Lung (tissue), 12 donors: ENCODE data around the gene DHX9. TPM values are rescaled to one million over a fixed set of nuclear protein-coding genes. Genes with fewer than 3 reads are reported as not detected.

ENCODE experiments used
- ATAC-seq: fragments of 200-7000 bp; cut with Tn5 transposase; one replicate; pipeline ENCODE4 v1.9.1; 2020; ENCODE audit warnings: moderate number of reproducible peaks; ENCODE audit not compliant: insufficient read depth, low FRiP score
- DNase-seq, 3 donors: peaks; one replicate each; pipeline ENCODE4 v3.0.0-alpha.2; 2013 to 2017
- H3K27ac ChIP-seq, 2 donors: one replicate each; pipeline ENCODE4 v1.5.1; 2013; ENCODE audit warnings: mild to moderate bottlenecking in 2 of 2, moderate library complexity in 2 of 2, control low read depth in 1 of 2, inconsistent platforms in 1 of 2, low read depth in 1 of 2, low read length in 1 of 2
- H3K27me3 ChIP-seq, 3 donors: one replicate each; pipeline ENCODE4 v1.5.1; 2013; ENCODE audit warnings: low read length in 2 of 3; ENCODE audit not compliant: control insufficient read depth in 3 of 3, insufficient read depth in 3 of 3
- H3K36me3 ChIP-seq, 4 donors: one replicate each; pipeline ENCODE4 v1.5.1; 2013; ENCODE audit warnings: low read length in 4 of 4, mild to moderate bottlenecking in 1 of 4, moderate library complexity in 1 of 4; ENCODE audit not compliant: control insufficient read depth in 4 of 4, insufficient read depth in 4 of 4
- H3K4me1 ChIP-seq, 5 donors: one replicate each; pipeline ENCODE4 v1.5.1; 2013; ENCODE audit warnings: low read length in 5 of 5, mild to moderate bottlenecking in 2 of 5, moderate library complexity in 1 of 5; ENCODE audit not compliant: control insufficient read depth in 5 of 5, insufficient read depth in 5 of 5
- H3K4me3 ChIP-seq: one replicate; pipeline ENCODE4 v1.5.1; 2013; ENCODE audit warnings: mild to moderate bottlenecking, control low read depth, moderate library complexity
- H3K9ac ChIP-seq, 2 donors: one replicate each; pipeline ENCODE4 v1.5.1; 2013; ENCODE audit warnings: low read length in 2 of 2, control low read depth in 1 of 2; ENCODE audit not compliant: insufficient read depth in 1 of 2
- H3K9me3 ChIP-seq, 4 donors: one replicate each; pipeline ENCODE4 v1.5.1; 2013; ENCODE audit warnings: low read length in 3 of 4, mild to moderate bottlenecking in 1 of 4, moderate library complexity in 1 of 4; ENCODE audit not compliant: control insufficient read depth in 4 of 4, insufficient read depth in 3 of 4
- WGBS, 2 donors: extraction: QIAGEN DNeasy Blood & Tissue Kit; methylation state at CpG; one replicate each; pipeline ENCODE4 v1.1.7; 2013; 5-methylcytosine and 5-hydroxymethylcytosine counted together
- polyA plus RNA-seq, 2 donors: library from polyadenylated mRNA; stranded (reverse); fragments of 200-250 nt; gene quantifications; one replicate each; pipeline ENCODE4 v1.2.1, GENCODE V29; 2013
- total RNA-seq, 2 donors: library from RNA; depleted of rRNA in 1 of 2; stranded (reverse); fragments of >200 nt in 1 of 2; gene quantifications; one replicate each; pipeline ENCODE4 v1.2.1, GENCODE V29; 2014 to 2021
- TF ChIP-seq, protein P1 (sequence below): IDR thresholded peaks from 2 replicates; pipeline ENCODE4 v1.5.1; 2012; ENCODE audit warnings: mild to moderate bottlenecking; ENCODE audit errors: control extremely low read depth, extremely low read depth
- donor health status: control.
- donor health status: control.
- donor health status: Bipolar disorder and iron deficiency.
- donor health status: healthy.
- donor health status: DM: yes; HTN: yes; CAD: no.

Gene DHX9
- total and polyA plus RNA-seq, 4 donors = 55.5 to 157 (median 114) TPM

DNA sequence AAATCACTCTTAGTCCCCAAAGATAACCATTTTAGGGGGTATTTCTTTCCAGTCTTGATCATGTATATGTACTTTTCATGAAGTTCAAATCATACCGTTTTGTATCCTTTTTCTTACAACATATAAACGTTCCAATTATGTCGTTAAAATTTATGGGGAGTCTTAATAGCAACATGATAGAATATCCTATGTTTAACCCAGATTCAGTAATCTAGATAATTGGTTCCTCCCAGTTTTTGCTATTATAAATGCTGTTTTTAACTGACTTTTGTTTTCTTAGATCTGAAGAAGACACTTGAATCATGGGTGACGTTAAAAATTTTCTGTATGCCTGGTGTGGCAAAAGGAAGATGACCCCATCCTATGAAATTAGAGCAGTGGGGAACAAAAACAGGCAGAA is 3.1 kb downstream of the DHX9 start:
- H3K27ac ChIP-seq = no peak overlapping the region
- no peak overlapping the region for H3K4me3 ChIP-seq
- H3K27me3 ChIP-seq = no peaks in the 10 kb centered on the region
- H3K4me1 ChIP-seq = peaks cover 0 to 25% (median 4%) of the 10 kb centered on the region in 5 donors
- H3K36me3 ChIP-seq = peaks cover 6 to 16% (median 10%) of the 10 kb centered on the region in 4 donors
- WGBS, 2 donors = 37 to 61% methylated on average over 4 of the region's 4 CpGs
- TF ChIP-seq, protein P1, sequence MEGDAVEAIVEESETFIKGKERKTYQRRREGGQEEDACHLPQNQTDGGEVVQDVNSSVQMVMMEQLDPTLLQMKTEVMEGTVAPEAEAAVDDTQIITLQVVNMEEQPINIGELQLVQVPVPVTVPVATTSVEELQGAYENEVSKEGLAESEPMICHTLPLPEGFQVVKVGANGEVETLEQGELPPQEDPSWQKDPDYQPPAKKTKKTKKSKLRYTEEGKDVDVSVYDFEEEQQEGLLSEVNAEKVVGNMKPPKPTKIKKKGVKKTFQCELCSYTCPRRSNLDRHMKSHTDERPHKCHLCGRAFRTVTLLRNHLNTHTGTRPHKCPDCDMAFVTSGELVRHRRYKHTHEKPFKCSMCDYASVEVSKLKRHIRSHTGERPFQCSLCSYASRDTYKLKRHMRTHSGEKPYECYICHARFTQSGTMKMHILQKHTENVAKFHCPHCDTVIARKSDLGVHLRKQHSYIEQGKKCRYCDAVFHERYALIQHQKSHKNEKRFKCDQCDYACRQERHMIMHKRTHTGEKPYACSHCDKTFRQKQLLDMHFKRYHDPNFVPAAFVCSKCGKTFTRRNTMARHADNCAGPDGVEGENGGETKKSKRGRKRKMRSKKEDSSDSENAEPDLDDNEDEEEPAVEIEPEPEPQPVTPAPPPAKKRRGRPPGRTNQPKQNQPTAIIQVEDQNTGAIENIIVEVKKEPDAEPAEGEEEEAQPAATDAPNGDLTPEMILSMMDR = no peak
- DNase-seq = no peak
- no peak for ATAC-seq
- H3K9ac ChIP-seq = peak overlapping the region in 1 of 2 donors; percentile 26
- no peaks in the 10 kb centered on the region for H3K9me3 ChIP-seq

DNA sequence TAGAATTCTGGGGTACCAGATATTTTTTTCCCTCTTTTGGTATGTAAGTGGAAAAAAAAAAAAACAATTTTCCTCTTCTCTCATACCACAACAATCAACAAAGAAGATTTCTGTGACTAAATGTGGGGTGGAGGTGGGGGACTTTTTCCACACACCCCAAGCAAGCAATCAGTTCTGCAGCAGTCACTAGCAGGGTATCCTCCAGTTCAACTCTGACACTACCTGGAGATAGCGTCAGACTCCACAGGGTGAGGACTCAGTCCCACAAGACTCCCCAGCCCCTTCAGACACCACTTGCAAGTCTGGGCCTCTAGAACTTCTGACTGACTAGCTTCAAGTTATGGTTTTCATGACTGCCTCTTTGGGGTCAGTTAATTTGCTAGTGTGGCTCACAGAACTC is 6.2 kb downstream of the DHX9 start:
- WGBS, 2 donors = 94 to 100% methylated on average over 1 of the region's 1 CpG
- no peak for ATAC-seq
- Histone ChIP-seq H3K4me1 (peaks cover 0 to 25% (median 4%) of the 10 kb centered on the region in 5 donors), H3K27ac (no peak overlapping the region), H3K36me3 (peaks cover 13 to 36% (median 22%) of the 10 kb centered on the region in 4 donors), H3K9ac (no peak overlapping the region), H3K9me3 (no peaks in the 10 kb centered on the region), H3K4me3 (no peak overlapping the region), H3K27me3 (no peaks in the 10 kb centered on the region)
- TF ChIP-seq, protein P1 = no peak
- DNase-seq = no peak

DNA sequence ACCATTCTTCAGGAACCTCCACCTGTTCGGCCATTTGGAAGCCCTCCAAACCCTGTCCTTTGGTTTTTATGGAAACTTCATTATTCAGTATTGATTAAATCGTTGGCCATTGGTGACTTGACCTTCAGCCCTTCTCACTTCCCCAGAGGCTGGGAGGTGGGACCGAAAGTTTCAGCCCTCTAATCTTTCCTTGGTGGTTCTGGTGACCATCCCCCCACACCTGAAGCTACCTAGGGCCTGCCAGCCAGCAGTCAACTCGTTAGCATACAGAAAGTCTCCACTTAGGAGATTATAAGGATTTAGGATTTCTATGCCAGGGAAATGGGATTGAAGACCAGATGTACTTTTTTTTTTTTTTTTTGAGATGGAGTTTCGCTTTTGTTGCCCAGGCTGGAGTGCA is 6.7 kb downstream of the DHX9 start:
- 81 to 90% methylated on average over 5 of the region's 5 CpGs for WGBS, 2 donors
- H3K36me3 ChIP-seq = peaks cover 14 to 40% (median 25%) of the 10 kb centered on the region in 4 donors

DNA sequence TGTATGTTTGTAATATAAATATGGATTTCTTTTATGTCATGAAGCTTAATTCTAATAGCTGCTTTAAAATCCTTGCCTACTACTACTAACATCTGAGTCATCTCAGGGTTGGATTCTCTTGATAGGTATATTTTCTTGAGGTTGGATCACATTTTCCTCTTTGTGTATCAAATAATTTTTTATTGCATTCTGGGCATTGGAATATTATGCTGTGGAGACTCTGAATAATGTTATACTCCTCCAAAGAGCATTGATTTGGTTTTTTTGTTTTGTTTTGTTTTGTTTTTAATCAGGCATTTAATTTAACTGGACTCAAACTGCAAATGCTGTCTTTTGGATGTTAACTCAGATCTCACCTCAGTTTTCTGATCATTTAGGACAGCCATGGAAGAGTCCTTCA is 8.0 kb downstream of the DHX9 start:
- TF ChIP-seq, protein P1 = no peak
- no peaks in the 10 kb centered on the region for H3K27me3 ChIP-seq
- H3K36me3 ChIP-seq = peaks cover 17 to 45% (median 29%) of the 10 kb centered on the region in 4 donors
- H3K9me3 ChIP-seq = no peaks in the 10 kb centered on the region
- H3K4me3 ChIP-seq = no peak overlapping the region
- peaks cover 0 to 7% (median 0%) of the 10 kb centered on the region in 5 donors for H3K4me1 ChIP-seq
- H3K27ac ChIP-seq = no peak overlapping the region
- H3K9ac ChIP-seq = no peak overlapping the region
- ATAC-seq = no peak
- DNase-seq = no peak

More for the DNA sequence above, 6.7 kb downstream of the DHX9 start:
- no peak overlapping the region for H3K27ac ChIP-seq
- ATAC-seq (no peak), DNase-seq (no peak)
- no peak overlapping the region for H3K9ac ChIP-seq
- TF ChIP-seq, protein P1 = no peak
- H3K4me3 ChIP-seq = no peak overlapping the region
- H3K27me3 ChIP-seq = no peaks in the 10 kb centered on the region
- H3K9me3 ChIP-seq = no peaks in the 10 kb centered on the region
- H3K4me1 ChIP-seq = peaks cover 0 to 19% (median 0%) of the 10 kb centered on the region in 5 donors
